Hematopoietic multipotent progenitor cell treated with erythropoietin and hydrocortisone succinate and interleukin-3 and kit ligand, for 4 days (in vitro differentiated cells): ENCODE measurements around the gene PRG3.

Source experiments
- DNase-seq: peaks from one replicate; pipeline ENCODE4 v3.0.0-alpha.2; 2015

Gene PRG3

GRCh38 chr11:57407941-57408475 lies 27.1 kb upstream of the PRG3 start:
- DNase-seq = no peak

DNA sequence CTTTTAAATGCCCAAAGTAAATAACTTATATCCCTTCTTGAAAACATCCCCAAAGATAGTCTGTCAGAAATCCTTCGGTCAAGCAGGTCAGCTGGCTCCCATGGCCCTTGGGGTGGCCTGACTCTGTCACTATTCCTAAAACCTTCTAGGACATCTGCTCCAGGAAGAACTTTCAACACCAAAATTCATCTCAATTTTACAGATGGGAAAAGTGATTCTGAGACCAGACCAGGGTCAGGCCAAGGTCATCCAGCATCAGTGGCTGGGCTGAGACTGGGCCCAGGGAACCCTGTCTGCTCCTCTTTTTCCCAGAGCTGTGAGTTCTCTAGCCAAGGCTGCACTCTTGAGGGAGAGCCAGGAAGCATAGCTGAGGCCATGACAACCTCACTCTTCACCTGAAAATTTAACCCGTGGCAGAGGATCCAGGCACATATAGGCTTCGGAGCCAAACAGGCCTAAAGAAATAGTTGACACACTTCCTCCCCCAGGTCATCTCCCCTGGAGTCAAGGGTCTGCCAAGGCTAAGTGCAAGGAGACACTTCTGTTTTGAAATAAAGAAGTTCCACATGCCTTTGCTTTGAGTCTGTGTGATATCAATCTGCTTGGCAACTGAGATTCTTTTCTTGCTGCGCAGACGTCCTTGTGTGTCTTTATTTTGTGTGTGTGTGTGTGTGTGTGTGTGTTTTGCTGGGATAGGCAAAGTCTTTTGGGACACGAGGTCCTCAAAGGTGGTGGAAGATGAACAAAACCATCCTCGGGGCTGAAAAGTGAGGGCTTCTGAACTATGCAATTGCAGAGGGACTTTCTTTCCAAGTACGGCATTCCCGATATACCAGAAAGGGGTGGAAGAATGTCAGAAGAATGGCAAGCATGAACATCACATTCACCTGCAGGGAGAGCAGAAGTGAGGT lies 26.3 kb upstream of the PRG3 start:
- DNase-seq = no peak

DNA sequence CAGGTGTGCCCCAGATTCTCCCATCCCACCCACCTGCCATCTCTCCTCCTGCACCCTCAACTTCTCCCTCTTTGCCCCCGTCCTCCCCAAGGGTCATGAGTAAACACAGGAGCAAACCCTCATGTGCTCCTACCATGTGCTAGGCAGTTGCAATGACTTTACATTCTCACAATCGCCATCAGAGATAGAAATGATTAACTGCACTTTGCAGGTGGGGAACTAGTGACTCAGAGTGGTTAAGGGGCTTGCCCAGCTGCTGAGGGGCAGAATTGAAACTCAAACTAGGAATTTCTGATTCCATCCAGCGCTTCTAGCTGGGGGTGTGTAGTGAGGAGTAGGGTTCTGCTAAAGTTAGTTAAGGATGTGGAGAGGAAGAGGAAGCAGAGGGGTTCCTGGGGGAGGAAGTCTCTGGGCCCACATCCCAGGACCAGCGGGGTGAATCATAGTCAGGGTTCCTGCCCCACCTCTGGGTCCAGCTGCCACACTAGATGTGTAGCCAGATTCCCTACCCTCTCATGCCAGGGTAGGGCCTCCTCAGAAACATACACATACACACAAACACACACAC lies 25.5 kb upstream of the PRG3 start:
- DNase-seq = peak; percentile 58

- no peak for DNase-seq
Measured at GRCh38 chr11:57405271-57405860, 24.4 kb upstream of the PRG3 start.

GRCh38 chr11:57403802-57404147 lies 22.8 kb upstream of the PRG3 start:
- no peak for DNase-seq

GRCh38 chr11:57403003-57403801 lies 22.3 kb upstream of the PRG3 start:
- DNase-seq = peak; percentile 52

DNA sequence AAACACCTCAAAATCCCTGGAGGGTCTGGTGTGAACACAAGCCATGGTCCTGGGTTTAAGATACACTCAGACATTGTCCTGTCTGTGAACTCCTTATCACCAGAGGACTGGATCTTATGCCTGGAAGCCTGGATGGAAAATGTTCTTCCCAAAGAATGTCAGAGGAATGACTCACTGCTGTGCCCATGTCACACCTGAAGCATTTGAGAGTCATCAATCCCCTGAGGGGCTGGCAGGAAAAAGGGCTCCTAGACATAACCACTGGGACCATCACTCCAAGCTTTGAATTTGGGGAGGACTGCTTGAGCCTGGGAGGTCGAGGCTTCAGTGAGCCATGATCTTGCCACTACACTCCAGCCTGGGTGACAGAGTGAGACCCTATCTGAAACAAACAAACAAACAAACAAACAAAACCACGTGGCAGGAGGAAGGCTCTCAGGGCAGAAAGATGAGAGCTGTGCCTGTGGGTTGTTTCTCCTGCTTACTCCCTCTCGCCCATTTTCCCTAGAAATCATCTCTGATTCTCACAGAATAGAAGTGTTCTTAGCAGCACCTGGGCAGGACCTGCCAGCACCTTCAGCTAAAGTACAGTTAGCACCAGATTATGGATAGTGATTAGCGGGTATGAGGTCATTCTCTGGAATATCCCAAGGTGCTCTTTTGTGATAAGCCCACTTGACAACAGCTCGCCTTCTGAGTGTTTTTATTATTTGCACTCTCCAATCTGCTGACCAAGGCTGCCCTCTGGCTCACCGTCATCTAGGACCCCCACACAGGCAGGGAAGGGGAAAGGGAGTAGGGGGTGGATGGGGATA lies 21.4 kb upstream of the PRG3 start:
- peak; percentile 57 for DNase-seq

GRCh38 chr11:57399972-57400578 lies 19.1 kb upstream of the PRG3 start:
- DNase-seq = no peak

- DNase-seq = no peak
Measured at GRCh38 chr11:57399221-57399620, 18.3 kb upstream of the PRG3 start.

DNA sequence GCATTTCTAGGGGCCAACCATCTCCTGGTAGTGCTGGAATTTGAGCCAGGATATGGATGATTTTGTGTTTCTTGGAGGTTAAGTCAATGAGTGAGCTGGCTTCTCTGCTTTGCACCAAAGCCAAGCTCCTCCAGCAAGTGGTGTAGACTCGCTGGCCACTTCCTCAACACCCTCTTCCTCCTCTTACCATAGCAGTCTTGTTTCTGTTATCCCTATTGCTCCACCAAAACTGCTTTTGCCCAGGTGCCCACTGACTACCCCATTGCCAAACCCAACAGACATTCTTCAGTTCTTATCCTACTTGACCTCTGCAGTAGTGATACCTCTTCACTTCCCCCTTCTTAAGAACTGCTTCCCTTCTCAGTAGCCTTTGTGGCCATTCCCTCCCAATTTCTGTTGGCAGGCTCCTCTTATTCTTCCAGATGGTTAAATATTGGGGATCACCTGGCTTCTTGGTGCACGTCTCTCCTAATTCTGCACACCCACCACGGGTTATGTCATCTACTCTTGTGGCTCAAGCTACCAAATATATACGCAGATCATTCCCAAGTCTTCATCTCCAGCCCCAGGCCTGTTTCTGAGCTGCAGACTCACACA lies 16.5 kb upstream of the PRG3 start:
- DNase-seq = peak; percentile 72

DNA sequence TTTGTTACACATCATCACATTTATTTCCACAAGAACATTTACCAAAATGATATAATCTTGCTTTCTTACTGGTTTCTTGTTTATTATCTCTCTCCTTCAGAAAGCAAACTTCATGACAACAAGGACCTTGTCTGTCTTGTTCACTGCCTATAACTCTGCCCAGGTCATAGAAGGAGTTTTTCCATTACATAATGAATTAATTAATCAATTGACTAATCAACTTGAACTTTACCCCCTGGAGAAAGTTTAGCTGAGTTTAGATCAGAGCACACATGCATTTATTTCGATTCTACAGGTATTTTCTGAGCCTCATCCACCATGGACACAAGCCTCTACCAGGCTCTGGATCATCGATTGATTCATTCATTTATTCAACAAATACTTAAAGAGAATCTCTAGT lies 15.8 kb upstream of the PRG3 start:
- DNase-seq = no peak

DNA sequence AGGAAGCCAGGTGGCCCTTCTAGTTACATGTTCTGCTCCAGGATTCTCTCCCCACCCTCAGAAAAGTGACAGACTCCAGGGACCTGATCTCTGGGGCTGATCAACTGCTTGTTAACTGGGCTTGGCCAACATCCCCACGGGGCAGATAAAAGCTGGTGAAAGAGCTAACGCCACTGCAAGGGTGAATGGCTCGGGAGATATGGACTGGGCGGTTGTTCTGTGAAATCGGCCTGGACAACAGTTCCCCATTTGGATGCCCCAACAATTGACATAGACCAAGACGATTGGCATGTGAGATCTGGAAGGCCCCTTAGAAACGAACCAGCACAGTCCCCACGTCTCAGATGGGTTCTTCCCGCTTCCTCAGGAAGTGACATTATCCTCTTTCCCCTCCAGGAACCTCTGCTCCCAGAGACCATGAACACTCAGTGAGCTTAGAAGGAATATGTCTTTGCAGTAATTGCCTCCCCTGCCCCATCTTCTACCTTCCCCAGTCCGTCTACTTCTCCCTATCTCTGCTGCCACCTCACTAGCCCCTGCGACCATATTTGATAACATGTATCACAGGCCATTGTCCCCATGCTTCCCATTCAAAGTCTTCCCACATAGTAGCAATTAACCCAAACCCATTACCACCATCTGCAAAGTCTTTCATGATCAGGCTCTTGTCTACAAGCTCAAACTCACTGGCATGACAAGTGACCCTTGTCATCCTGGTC lies 15.1 kb upstream of the PRG3 start:
- DNase-seq = peak; percentile 96

DNA sequence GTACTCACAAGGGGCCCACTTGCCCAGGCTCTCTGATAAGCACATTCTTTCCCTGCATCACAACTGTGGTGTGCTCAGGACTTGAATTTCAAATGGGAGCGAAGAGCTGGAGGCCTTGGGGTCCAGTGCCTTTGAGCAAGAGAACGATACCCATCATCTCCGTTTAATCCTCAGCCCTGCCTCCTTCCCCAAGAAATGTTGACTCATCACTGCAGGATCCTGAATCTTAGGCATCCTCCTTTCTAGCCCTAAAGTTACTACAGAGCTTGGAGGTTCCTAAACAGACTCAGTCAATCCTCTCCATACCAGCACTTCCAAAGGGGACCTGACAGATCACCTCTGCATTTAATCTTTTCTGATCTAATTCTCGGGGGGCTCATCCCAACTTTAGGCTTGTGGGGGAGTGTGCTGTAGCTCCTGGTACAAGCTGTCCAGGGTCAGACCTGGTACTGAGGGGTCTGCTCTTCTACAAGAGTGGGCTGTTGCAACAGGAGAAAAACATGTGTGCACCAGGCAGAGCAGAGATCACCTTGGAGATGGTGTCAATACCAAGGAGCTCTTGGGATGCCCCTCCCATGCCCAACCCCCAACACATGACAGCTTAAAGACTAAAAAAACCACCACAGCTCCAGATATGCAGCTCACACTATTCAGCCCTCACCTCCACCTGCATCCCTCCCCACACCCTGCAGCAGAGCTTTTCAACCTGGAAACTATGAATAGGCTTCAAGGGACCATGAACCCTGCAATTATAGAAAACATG lies 13.4 kb upstream of the PRG3 start:
- peak; percentile 41 for DNase-seq

GRCh38 chr11:57392763-57393105 lies 11.8 kb upstream of the PRG3 start:
- DNase-seq = no peak

GRCh38 chr11:57392066-57392762 lies 11.3 kb upstream of the PRG3 start:
- peak; percentile 47 for DNase-seq

DNA sequence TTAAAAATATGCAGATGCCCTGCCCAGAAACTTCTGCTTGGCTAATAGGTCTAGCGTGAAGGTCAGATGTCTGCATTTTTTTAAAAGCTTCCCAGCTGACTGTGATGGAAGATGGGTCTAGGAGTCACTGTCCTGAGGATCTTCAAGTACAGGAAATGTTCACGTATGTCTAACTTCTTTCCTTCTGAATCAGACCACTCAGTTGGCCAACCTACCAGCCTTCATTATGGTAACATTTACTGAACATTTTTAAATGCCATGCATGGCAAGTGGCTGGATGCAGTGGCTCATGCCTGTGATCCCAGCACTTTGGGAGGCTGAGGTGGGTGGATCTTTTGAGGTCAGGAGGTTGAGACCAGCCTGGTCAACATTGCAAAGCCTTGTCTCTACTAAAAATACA lies 10.6 kb upstream of the PRG3 start:
- DNase-seq = no peak

DNA sequence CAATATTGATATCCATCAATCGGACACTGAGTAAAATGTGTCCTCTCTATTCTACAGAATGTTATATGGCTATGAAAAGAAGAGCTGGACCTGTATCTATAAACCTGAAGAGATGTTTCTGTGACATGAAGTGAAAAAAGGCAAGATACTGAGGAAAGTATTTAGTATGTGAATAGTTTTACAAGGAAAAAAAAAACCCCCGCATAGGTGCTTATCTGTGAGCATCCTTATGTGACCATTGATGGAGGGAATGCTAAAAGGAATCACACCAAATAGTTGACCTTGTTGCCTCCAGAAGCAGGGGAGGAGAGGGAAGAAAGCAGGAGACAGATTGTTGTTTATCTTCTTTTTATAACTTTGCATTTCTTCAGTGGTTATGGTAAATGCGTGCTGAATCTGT lies 10.2 kb upstream of the PRG3 start:
- DNase-seq = no peak

- peak; percentile 72 for DNase-seq
Measured at GRCh38 chr11:57390535-57390934, 9.6 kb upstream of the PRG3 start, which contains the start of gene PRG2. PRG2 (minus strand) TSS chr11:57390650; CDS start chr11:57389944, 706 bp downstream.
